ENCODE results near the gene ENKD1.

GRCh38 chr16:67703626-67704025 is 37.1 kb upstream of the ENKD1 start:
- TF ChIP-seq POLR2A (IDR thresholded peaks at IDR 0.05) = no peak
- TF ChIP-seq CTCF (IDR thresholded peaks at IDR 0.05) = no peak
- TF ChIP-seq EP300 (IDR thresholded peaks at IDR 0.05; ENCODE audit: low read depth) = no peak

All from transverse colon (tissue), 3 donors.